Measurements from ENCODE around the gene ELFN1.

- no peak for TF ChIP-seq POLR2AphosphoS5 (IDR thresholded peaks at IDR 0.05; ENCODE audit: low read depth, low read length)
- no peak for TF ChIP-seq POLR2A (IDR thresholded peaks at IDR 0.05; ENCODE audit: low read depth, low read length)
- TF ChIP-seq TAF1 (IDR thresholded peaks at IDR 0.05; ENCODE audit: borderline replicate concordance, low read depth, low read length), result no peak
Observed at GRCh38 chr7:1642291-1642731, 27.8 kb upstream of the ELFN1 start.
